Stimulated activated effector memory CD8-positive, alpha-beta T cell treated with anti-CD3 and anti-CD28 coated beads, Interleukin-12 subunit alpha, Interleukin-12 subunit beta, amount 100 ng/mL, for 72 hours (primary cell): Measurements from ENCODE around the gene COMMD1.
"Not testable (repeated sequence)": the region's sequence is repeated elsewhere in the genome, so short reads cannot be mapped to it uniquely, and the experiment has no call there.

Experiments used
- ATAC-seq: fragments of 150-1000 bp; cut with Tn5 transposase; 2 replicates; pipeline ENCODE4 v1.10.0; 2021
- DNase-seq, 2 donors: peaks; one replicate each; pipeline ENCODE4 v3.0.0; 2021 to 2022; ENCODE audit warnings: low spot score in 2 of 2
- H3K27ac Mint-ChIP-seq: one replicate; pipeline ENCODE4 v1.8.0; 2022; ENCODE audit warnings: mild to moderate bottlenecking, mixed read lengths
- H3K36me3 Mint-ChIP-seq: one replicate; pipeline ENCODE4 v1.8.0; 2022; ENCODE audit warnings: mild to moderate bottlenecking, mixed read lengths
- H3K4me1 Mint-ChIP-seq: one replicate; pipeline ENCODE4 v1.8.0; 2022; ENCODE audit warnings: mixed read lengths
- H3K4me3 Mint-ChIP-seq: one replicate; pipeline ENCODE4 v1.8.0; 2022; ENCODE audit warnings: mild to moderate bottlenecking, mixed read lengths
- H3K9me3 Mint-ChIP-seq: one replicate; pipeline ENCODE4 v1.8.0; 2022; ENCODE audit warnings: mixed read lengths

Gene COMMD1

DNA sequence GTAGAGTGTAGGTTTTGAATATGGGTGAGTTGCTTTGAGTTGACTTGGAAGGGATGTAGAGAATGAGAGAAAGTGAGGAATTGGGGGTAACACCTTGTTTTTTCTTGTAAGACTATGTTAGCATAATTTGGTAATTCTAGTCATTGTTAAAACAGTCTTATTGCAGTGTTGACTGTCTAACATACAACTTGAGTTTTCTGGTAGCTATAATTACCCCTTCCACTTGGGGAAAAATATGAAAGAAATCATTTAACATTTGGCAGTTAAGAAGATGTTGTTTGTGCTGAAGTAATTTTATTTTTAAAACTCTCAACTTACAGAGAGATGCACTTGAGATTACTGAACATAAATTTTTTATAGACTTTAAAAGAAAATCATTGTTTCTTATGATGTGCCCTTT lies 108.2 kb downstream of the COMMD1 start:
- H3K9me3 Mint-ChIP-seq = no peaks in the 10 kb centered on the region
- DNase-seq = no peak
- H3K36me3 Mint-ChIP-seq = no peaks in the 10 kb centered on the region
- ATAC-seq = no peak
- H3K27ac Mint-ChIP-seq = no peak overlapping the region
- no peak overlapping the region for H3K4me3 Mint-ChIP-seq
- peaks cover 2% of the 10 kb centered on the region for H3K4me1 Mint-ChIP-seq

DNA sequence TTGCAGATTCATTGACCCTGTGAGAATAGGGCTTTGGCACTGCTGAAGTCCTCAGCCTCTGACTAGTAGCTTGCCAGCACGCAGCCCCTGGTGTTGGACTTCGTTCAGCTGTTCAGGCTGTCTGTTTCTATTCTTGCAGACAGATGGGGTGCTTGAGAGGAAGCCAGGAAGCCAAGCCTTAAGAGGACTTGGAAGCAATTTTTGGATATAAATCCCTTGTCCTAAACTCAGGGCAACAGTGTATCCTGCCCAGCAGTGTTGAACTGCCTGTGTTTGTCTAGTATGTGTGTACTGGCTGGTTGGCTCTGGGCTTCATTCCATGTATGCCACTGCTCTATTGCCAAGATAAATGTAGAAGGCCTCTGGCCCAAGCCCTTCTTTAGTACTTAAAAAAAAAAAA lies 108.6 kb downstream of the COMMD1 start:
- no peak overlapping the region for H3K27ac Mint-ChIP-seq
- DNase-seq = no peak
- no peaks in the 10 kb centered on the region for H3K9me3 Mint-ChIP-seq

DNA sequence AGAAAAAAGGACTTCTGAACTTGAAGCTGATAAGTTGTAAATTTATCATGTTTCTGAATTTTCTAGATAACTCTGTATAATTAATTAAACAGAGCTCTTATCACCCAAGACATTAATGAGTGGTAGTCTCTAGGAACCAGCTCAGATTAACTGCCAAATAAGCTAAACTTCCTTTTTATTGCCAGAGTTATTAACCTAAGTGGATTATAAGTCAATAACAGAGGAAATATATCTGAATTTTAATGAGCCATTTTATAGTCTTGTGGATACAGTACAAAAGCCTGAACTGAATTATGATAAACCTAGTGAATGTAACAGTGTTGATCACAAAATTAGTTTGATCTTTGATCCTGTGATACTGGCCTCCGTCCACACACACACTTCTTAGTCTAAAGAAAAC lies 111.5 kb downstream of the COMMD1 start:
- Mint-ChIP-seq H3K27ac (no peak overlapping the region), H3K4me1 (peaks cover 5% of the 10 kb centered on the region), H3K36me3 (no peaks in the 10 kb centered on the region), H3K4me3 (no peak overlapping the region), H3K9me3 (no peaks in the 10 kb centered on the region)
- ATAC-seq (no peak), DNase-seq (no peak)

More for the DNA sequence above, 108.6 kb downstream of the COMMD1 start:
- Mint-ChIP-seq H3K4me1 (peaks cover 5% of the 10 kb centered on the region), H3K4me3 (no peak overlapping the region), H3K36me3 (no peaks in the 10 kb centered on the region)
- no peak for ATAC-seq

GRCh38 chr2:62029910-62030309 lies 124.4 kb downstream of the COMMD1 start:
- Mint-ChIP-seq H3K4me1 (no peaks in the 10 kb centered on the region), H3K27ac (no peak overlapping the region), H3K9me3 (no peaks in the 10 kb centered on the region), H3K4me3 (no peak overlapping the region), H3K36me3 (no peaks in the 10 kb centered on the region)
- DNase-seq (no peak), ATAC-seq (no peak)

DNA sequence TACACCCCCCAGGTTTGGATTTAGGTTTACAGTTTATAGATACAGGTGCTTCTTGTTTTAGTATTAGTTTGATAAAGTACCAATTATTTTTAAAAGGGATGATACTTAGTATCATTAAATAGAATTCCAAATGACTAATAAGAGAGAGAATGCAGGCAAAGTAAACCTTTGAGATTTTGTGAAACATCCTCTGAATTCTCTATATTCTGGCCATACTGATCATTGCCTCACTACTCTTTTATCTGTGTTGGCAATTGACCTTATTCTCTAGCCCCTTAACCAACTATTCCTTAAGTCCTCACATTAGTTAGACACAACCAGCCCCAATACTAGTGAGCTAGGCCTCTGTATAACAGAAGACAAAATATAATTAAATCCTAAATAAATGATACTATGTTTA lies 125.4 kb downstream of the COMMD1 start:
- Mint-ChIP-seq H3K27ac (no peak overlapping the region), H3K4me3 (no peak overlapping the region), H3K36me3 (no peaks in the 10 kb centered on the region), H3K4me1 (no peaks in the 10 kb centered on the region), H3K9me3 (no peaks in the 10 kb centered on the region)
- ATAC-seq = no peak
- no peak for DNase-seq

GRCh38 chr2:62032096-62032495 lies 126.6 kb downstream of the COMMD1 start:
- DNase-seq (no peak), ATAC-seq (no peak)
- H3K4me1 Mint-ChIP-seq = no peaks in the 10 kb centered on the region
- H3K4me3 Mint-ChIP-seq = no peak overlapping the region
- H3K9me3 Mint-ChIP-seq = no peaks in the 10 kb centered on the region
- no peaks in the 10 kb centered on the region for H3K36me3 Mint-ChIP-seq
- no peak overlapping the region for H3K27ac Mint-ChIP-seq

GRCh38 chr2:62034715-62035114 lies 129.2 kb downstream of the COMMD1 start:
- H3K36me3 Mint-ChIP-seq = no peaks in the 10 kb centered on the region
- H3K9me3 Mint-ChIP-seq = no peaks in the 10 kb centered on the region
- H3K4me3 Mint-ChIP-seq = no peak overlapping the region
- ATAC-seq (no peak), DNase-seq (no peak)
- peaks cover 9% of the 10 kb centered on the region for H3K4me1 Mint-ChIP-seq
- H3K27ac Mint-ChIP-seq = no peak overlapping the region

DNA sequence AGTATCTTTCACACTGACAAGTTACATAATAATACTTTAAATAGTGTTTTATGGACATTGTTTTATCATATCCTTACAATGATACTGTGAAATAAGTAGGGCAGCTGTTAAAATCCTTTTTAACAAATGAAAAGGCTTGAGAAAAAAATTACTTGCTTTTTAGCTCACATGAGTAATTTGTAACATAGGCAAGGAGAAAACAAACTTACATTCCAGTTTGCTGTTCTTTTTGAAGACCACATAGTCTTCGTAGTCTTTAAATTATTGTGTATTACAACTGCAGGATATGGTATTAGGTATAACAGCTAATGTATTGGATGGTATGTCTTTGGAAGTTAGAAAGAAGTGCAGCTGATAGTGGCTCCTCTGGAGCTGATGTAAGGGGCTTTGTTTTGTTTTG lies 130.8 kb downstream of the COMMD1 start:
- ATAC-seq = no peak
- H3K9me3 Mint-ChIP-seq = no peaks in the 10 kb centered on the region

DNA sequence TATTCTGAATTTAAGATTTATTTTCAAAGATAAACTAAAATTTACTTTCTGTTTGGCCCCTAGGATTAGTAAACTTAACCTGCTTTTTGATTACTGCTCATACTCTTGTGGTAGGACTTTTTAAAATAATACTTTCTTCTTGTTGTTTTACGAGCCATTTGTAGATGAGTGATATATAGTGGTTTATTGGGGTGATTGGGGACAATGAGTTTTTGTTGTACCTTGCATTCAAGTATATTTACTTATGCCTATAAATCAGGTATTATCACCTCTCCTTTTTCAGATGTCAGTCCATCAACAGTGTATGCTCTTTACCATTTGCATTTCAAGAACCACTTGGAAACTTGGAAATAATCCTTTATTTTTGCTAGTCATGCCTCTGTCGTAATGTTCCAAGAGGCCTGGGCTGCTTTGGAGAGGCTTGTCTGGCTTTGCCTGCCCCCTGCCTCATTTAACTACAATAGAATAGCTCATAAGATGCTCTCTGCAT lies 131.3 kb downstream of the COMMD1 start:
- ATAC-seq = no peak
- DNase-seq = no peak
- Mint-ChIP-seq H3K9me3 (no peaks in the 10 kb centered on the region), H3K4me3 (no peak overlapping the region), H3K36me3 (no peaks in the 10 kb centered on the region), H3K4me1 (peaks cover 18% of the 10 kb centered on the region), H3K27ac (no peak overlapping the region)

More for the DNA sequence above, 130.8 kb downstream of the COMMD1 start:
- DNase-seq = no peak
- Mint-ChIP-seq H3K4me3 (no peak overlapping the region), H3K27ac (no peak overlapping the region), H3K4me1 (peaks cover 18% of the 10 kb centered on the region), H3K36me3 (no peaks in the 10 kb centered on the region)

DNA sequence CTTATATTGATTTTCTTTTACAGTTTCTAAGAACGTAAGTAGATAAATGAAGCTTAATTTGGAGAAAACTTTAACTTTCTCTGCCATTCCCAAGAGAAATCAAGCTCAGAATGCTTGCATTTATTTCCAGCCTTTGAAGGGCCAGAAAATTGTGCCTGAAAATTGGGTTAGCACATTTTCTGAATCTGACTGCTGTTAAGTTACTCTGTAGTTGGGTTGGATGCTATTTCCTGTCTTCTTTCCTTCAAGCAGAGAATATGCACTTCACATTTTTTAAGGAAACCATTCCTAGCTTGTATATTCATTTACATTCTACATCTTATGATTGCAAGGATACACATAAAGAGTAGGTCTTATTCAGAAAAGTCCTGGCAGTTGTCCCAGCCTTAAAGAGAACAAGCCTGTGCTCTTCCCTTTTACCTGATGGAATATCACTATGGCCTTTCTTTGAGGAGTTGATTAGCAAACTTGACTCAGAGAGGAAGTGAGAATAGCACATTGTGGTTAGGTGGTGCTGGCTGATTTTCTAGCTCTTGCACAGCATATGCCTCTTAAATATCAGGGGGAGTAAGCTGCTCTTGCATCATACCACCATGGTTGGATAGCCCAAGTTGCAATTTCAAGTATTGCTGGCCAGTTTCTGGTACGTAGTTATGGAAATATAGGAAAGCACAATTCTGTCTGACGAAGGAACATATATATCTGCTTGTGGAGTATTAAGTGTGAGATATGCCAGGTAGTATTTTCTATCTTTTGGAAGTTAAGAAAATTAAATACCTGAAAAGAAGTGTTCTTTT lies 133.7 kb downstream of the COMMD1 start:
- ATAC-seq (peak; percentile 100), DNase-seq (peak; percentile 9 to 55)

DNA sequence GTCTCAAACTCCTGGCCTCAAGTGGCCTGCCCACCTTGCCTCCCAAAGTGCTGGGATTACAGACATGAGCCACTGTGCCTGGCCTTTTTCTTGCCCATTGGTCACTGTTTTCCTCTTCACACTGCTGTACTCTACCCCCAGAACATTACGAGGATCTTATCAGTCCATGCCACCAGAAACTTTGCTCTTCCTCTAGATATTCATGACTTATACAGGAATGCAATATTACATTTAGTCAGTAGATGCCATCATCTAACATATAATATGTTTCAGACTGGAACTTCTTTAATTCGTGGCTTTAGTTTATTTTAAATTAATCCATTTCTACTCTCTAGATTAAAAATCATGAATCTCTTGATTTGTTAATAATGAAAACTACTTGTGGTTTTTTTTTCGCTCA lies 135.5 kb downstream of the COMMD1 start:
- ATAC-seq (no peak), DNase-seq (no peak)
- Mint-ChIP-seq H3K27ac (peak overlapping the region; percentile 10), H3K4me1 (peaks cover 18% of the 10 kb centered on the region), H3K36me3 (no peaks in the 10 kb centered on the region), H3K9me3 (no peaks in the 10 kb centered on the region), H3K4me3 (no peak overlapping the region)

More for the DNA sequence above, 133.7 kb downstream of the COMMD1 start:
- Mint-ChIP-seq H3K27ac (peak overlapping the region; percentile 13), H3K36me3 (no peaks in the 10 kb centered on the region), H3K4me1 (peaks cover 18% of the 10 kb centered on the region), H3K9me3 (no peaks in the 10 kb centered on the region), H3K4me3 (no peak overlapping the region)

DNA sequence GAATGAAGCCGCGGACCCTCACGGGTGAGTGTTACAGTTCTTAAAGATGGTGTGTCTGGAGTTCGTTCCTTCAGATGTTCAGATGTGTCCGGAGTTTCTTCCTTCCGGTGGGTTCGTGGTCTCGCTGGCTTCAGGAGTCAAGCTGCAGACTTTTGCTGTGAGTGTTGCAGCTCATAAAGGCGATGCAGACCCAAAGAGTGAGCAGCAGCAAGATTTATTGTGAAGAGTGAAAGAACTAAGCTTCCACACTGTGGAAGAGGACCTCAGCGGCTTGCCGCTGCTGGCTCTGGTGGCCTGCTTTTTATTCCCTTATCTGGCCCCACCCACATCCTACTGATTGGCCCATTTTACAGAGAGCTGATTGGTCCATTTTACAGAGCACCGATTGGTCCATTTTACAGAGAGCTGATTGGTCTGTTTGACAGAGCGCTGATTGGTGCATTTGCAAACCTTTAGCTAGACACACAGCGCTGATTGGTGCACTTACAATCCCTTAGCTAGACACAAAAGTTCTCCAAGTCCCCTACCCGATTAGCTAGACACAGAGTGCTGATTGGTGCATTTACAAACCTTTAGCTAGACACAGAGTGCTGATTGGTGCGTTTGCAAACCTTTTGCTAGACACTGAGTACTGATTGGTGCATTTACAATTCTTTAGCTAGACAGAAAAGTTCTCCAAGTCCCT lies 136.4 kb downstream of the COMMD1 start:
- not testable (repeated sequence) for DNase-seq, H3K27ac Mint-ChIP-seq, H3K9me3 Mint-ChIP-seq, H3K36me3 Mint-ChIP-seq, H3K4me3 Mint-ChIP-seq, ATAC-seq
- peaks cover 18% of the 10 kb centered on the region for H3K4me1 Mint-ChIP-seq

- DNase-seq (no peak), ATAC-seq (no peak)
- Mint-ChIP-seq H3K4me3 (no peak overlapping the region), H3K27ac (no peak overlapping the region), H3K4me1 (peaks cover 18% of the 10 kb centered on the region), H3K9me3 (no peaks in the 10 kb centered on the region), H3K36me3 (no peaks in the 10 kb centered on the region)
These were observed 136.9 kb downstream of the COMMD1 start for GRCh38 chr2:62042400-62042799.

DNA sequence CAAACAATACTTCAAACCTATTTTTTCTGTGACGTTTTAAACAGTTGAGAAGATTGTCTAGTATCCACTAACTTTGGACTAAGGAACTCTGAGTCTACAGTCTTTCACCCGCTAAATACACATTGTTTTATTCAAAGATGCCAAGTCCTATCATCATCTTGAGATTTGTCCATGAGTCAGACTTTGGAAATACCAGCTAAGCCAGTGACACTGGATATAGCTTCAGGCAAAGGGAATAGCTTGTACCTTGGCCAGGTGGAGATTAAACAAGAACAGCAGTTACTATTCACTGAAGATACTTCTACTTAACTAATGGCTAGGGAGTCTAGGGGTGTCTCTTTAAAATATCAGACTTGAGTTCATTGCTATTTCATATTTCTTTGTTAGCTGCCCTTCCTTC lies 137.5 kb downstream of the COMMD1 start:
- DNase-seq (no peak), ATAC-seq (no peak)
- Mint-ChIP-seq H3K9me3 (no peaks in the 10 kb centered on the region), H3K4me3 (no peak overlapping the region), H3K27ac (no peak overlapping the region), H3K4me1 (peaks cover 18% of the 10 kb centered on the region), H3K36me3 (no peaks in the 10 kb centered on the region)

DNA sequence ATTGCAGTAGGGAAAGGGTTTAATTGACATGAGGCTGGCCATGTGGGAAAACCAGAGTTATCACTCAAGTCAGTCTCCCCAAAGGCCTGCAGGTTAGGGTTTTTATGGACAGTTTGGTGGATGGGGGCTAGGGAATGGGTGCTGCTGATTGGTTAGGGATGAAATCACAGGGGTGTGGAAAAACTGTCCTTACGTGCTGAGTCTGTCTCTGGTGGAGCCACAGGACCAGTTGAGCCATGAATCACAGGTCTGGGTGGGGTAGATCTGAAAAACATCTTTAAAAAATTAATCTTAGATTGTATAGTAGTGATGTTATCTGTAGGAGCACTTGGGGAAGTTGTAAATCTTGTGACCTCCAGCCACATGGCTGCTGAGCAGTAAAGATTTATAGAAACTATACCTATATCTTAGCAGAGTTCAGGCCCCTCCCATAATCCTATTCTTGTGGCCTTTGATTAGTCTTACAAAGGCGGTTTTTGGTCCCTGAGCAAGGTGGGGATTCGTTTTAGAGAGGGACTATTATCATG lies 139.6 kb downstream of the COMMD1 start:
- no peak overlapping the region for H3K27ac Mint-ChIP-seq
- no peak for DNase-seq
- ATAC-seq = no peak
- H3K4me3 Mint-ChIP-seq = no peak overlapping the region
- H3K9me3 Mint-ChIP-seq = no peaks in the 10 kb centered on the region
- H3K4me1 Mint-ChIP-seq = peaks cover 6% of the 10 kb centered on the region
- no peaks in the 10 kb centered on the region for H3K36me3 Mint-ChIP-seq

DNA sequence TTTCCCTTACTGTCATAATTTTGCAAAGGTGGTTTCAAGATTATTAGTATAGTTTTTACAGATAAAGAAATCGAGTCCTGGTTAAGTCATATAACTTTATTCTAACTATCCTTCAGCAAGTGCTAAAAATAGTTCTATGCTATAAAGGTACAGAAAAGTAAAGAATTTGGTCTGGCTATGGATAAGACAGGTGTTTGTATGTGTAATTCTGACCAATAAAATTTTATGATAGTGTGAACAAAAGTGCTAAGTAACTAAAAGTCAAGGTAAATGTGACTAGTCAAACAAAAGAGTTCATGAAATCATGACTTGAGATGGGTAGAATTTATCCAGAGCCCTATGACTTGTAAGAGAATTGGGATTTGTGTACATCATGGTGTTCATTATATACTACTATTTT lies 140.7 kb downstream of the COMMD1 start:
- DNase-seq (no peak), ATAC-seq (no peak)
- Mint-ChIP-seq H3K4me1 (peaks cover under 1% of the 10 kb centered on the region), H3K36me3 (no peaks in the 10 kb centered on the region), H3K9me3 (no peaks in the 10 kb centered on the region), H3K4me3 (no peak overlapping the region), H3K27ac (no peak overlapping the region)
